ENCODE measurements around the gene SMIM5. TPM values are rescaled to one million over a fixed set of nuclear protein-coding genes. Genes with fewer than 3 reads are reported as not detected.
A peak's percentile ranks its signal among the peaks of the same experiment; 100 is the strongest.

Gene SMIM5
- total RNA-seq, 6 donors from 2014 or later = 1.9 to 7.3 (median 3.3) TPM

DNA sequence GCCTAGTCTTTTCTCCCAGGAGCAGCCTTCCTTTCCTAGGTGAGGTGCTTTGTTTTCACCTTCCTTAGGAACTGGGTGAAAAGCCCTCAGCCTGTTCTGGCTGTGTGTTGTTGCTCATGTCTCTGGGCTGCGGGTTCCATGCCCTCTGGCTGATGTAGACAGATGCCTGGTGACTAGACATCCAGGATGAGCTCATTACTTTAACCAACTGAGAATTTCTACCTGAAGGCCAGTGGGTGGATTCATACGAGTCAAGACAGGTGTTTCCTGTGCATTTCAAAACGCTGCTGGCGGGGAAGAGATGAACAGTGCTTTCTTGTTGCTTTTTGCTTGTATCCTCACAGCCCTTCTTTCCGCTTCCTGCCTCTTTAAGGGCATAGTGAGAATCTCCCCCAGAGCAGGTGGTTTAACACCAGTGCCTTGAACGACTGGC lies 56.2 kb downstream of the SMIM5 start:
- no peak overlapping the region for H3K4me3 ChIP-seq
- H3K27me3 ChIP-seq = no peaks in the 10 kb centered on the region
- H3K27ac ChIP-seq = peak overlapping the region; percentile 70 to 80 (median 74)
- TF ChIP-seq, protein P1, sequence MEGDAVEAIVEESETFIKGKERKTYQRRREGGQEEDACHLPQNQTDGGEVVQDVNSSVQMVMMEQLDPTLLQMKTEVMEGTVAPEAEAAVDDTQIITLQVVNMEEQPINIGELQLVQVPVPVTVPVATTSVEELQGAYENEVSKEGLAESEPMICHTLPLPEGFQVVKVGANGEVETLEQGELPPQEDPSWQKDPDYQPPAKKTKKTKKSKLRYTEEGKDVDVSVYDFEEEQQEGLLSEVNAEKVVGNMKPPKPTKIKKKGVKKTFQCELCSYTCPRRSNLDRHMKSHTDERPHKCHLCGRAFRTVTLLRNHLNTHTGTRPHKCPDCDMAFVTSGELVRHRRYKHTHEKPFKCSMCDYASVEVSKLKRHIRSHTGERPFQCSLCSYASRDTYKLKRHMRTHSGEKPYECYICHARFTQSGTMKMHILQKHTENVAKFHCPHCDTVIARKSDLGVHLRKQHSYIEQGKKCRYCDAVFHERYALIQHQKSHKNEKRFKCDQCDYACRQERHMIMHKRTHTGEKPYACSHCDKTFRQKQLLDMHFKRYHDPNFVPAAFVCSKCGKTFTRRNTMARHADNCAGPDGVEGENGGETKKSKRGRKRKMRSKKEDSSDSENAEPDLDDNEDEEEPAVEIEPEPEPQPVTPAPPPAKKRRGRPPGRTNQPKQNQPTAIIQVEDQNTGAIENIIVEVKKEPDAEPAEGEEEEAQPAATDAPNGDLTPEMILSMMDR (IDR thresholded peaks at IDR 0.05) = no peak
- ATAC-seq (ENCODE audit: low FRiP score in 2 of 2) (no peak), DNase-seq (no peak)
- WGBS, 2 donors = 66 to 77% methylated on average over 6 of the region's 6 CpGs
- H3K9me3 ChIP-seq = no peaks in the 10 kb centered on the region
- H3K4me1 ChIP-seq = peaks cover 59 to 69% (median 66%) of the 10 kb centered on the region in 4 donors
- peaks cover 3 to 41% (median 15%) of the 10 kb centered on the region in 4 donors for H3K36me3 ChIP-seq

Other genes starting within 250 kb of the SMIM5 start
- gene GRB2, start 227.8 kb upstream of the SMIM5 start, total RNA-seq = 100 to 1,000 TPM; 103 to 168 (median 151) TPM
- 100 to 1,000 TPM in 2 of 6 donors, 10 to 100 TPM in 4; 62.3 to 320 (median 90.5) TPM for gene TMEM94, start 176.8 kb upstream of the SMIM5 start, total RNA-seq
- gene CASKIN2, start 117.9 kb upstream of the SMIM5 start, total RNA-seq = 100 to 1,000 TPM in 1 of 6 donors, 10 to 100 TPM in 5; 24.1 to 113 (median 48.5) TPM
- 100 to 1,000 TPM in 2 of 6 donors, 10 to 100 TPM in 4; 19.5 to 125 (median 31.3) TPM for gene TSEN54, start 116.9 kb upstream of the SMIM5 start, total RNA-seq
- gene LLGL2, start 107.7 kb upstream of the SMIM5 start, total RNA-seq = 100 to 1,000 TPM; 113 to 256 (median 175) TPM
- 100 to 1,000 TPM in 4 of 6 donors, 10 to 100 TPM in 2; 89.8 to 592 (median 183) TPM for gene MYO15B, start 45.6 kb upstream of the SMIM5 start, total RNA-seq
- gene RECQL5, start 33.7 kb downstream of the SMIM5 start, total RNA-seq = 10 to 100 TPM; 11.4 to 97.4 (median 41.4) TPM
- 100 to 1,000 TPM in 1 of 6 donors, 10 to 100 TPM in 5; 64.1 to 125 (median 80.8) TPM for gene SAP30BP, start 33.9 kb downstream of the SMIM5 start, total RNA-seq
- 10 to 100 TPM; 16.8 to 75.2 (median 41.2) TPM for gene ITGB4, start 88.0 kb downstream of the SMIM5 start, total RNA-seq
- gene GALK1, start 131.8 kb downstream of the SMIM5 start, total RNA-seq = 10 to 100 TPM; 18.9 to 65.7 (median 40.6) TPM
- gene UNK, start 151.4 kb downstream of the SMIM5 start, total RNA-seq = 10 to 100 TPM; 22.4 to 97.4 (median 31.4) TPM
- 100 to 1,000 TPM in 4 of 6 donors, 10 to 100 TPM in 2; 38.0 to 243 (median 123) TPM for gene UNC13D, start 211.0 kb downstream of the SMIM5 start, total RNA-seq
- 100 to 1,000 TPM in 2 of 6 donors, 10 to 100 TPM in 4; 70.1 to 183 (median 87.8) TPM for gene WBP2, start 221.9 kb downstream of the SMIM5 start, total RNA-seq
- gene TRIM47, start 245.1 kb downstream of the SMIM5 start, total RNA-seq = 10 to 100 TPM; 20.1 to 55.6 (median 33.3) TPM